DOHH2 (cell line): ENCODE measurements around the gene EBPL.

Source experiments
- H3F3A ChIP-seq: fragments of 200-600 bp; sonication (generic), shearing (Covaris generic); 2 replicates; pipeline ENCODE4 v1.6.0; 2016; ENCODE audit warnings: antibody characterized with exemption, mild to moderate bottlenecking; ENCODE audit not compliant: control insufficient read depth, insufficient read depth
- H3K27ac ChIP-seq: fragments of 200-600 bp; sonication (generic); 2 replicates; pipeline ENCODE4 v1.5.1; 2014; ENCODE audit warnings: low read depth, mild to moderate bottlenecking, low read length, moderate library complexity
- H3K27me3 ChIP-seq: fragments of 200-600 bp; sonication (generic); 2 replicates; pipeline ENCODE4 v1.6.1; 2014; ENCODE audit warnings: mild to moderate bottlenecking, low read length, mixed read lengths; ENCODE audit not compliant: control insufficient read depth
- H3K36me3 ChIP-seq: fragments of 200-600 bp; sonication (generic); 2 replicates; pipeline ENCODE4 v1.6.1; 2014; ENCODE audit warnings: mild to moderate bottlenecking, low read length, moderate library complexity, mixed read lengths; ENCODE audit not compliant: control insufficient read depth
- H3K4me1 ChIP-seq: fragments of 200-600 bp; sonication (generic); 2 replicates; pipeline ENCODE4 v1.6.1; 2014; ENCODE audit warnings: mild to moderate bottlenecking, low read length, mixed read lengths; ENCODE audit not compliant: control insufficient read depth
- H3K4me2 ChIP-seq: fragments of 200-600 bp; sonication (generic); 2 replicates; pipeline ENCODE4 v1.6.0; 2014; ENCODE audit warnings: mild to moderate bottlenecking, low read length, moderate library complexity
- H3K4me3 ChIP-seq: fragments of 200-600 bp; sonication (generic); 2 replicates; pipeline ENCODE4 v1.5.1; 2014; ENCODE audit warnings: mild to moderate bottlenecking, low read length, mixed read lengths
- H3K79me2 ChIP-seq: fragments of 200-600 bp; sonication (generic); 2 replicates; pipeline ENCODE4 v1.6.1; 2014; ENCODE audit warnings: mild to moderate bottlenecking, low read length, mixed read lengths; ENCODE audit not compliant: control insufficient read depth
- H3K9me2 ChIP-seq: fragments of 200-600 bp; sonication (generic); replicated peaks from 2 replicates; pipeline ENCODE4 v1.6.1; 2014; ENCODE audit warnings: mild to moderate bottlenecking, low read length, mixed read lengths; ENCODE audit not compliant: control insufficient read depth
- H3K9me3 ChIP-seq: fragments of 200-600 bp; sonication (generic); 2 replicates; pipeline ENCODE4 v1.6.1; 2014; ENCODE audit warnings: antibody characterized with exemption, low read length, mixed read lengths; ENCODE audit not compliant: control insufficient read depth, insufficient read depth
- H4K20me1 ChIP-seq: fragments of 200-600 bp; sonication (generic); 2 replicates; pipeline ENCODE4 v1.6.0; 2014; ENCODE audit warnings: low read depth, mild to moderate bottlenecking, antibody characterized with exemption, low read length, moderate library complexity; ENCODE audit not compliant: control insufficient read depth, insufficient read depth
- CTCF ChIP-seq: fragments of 200-600 bp; sonication (generic); IDR thresholded peaks from one replicate; pipeline ENCODE4 v1.5.1; 2014; ENCODE audit warnings: antibody characterized with exemption, mild to moderate bottlenecking, low read depth, low read length; ENCODE audit not compliant: poor library complexity, severe bottlenecking
- EZH2phosphoT487 ChIP-seq: fragments of 200-600 bp; sonication (generic); IDR thresholded peaks from 2 replicates; pipeline ENCODE4 v1.6.1; 2017; ENCODE audit warnings: borderline replicate concordance, mild to moderate bottlenecking, antibody characterized with exemption, low read length, moderate library complexity, mixed read lengths

EBPL gene

GRCh38 chr13:49667773-49668172, 23.5 kb downstream of the EBPL start:
- Histone ChIP-seq H3K9me3 (no peaks in the 10 kb centered on the region), H3K27ac (no peak overlapping the region), H3K4me2 (no peak overlapping the region), H3K36me3 (peaks cover 22% of the 10 kb centered on the region), H3K79me2 (no peaks in the 10 kb centered on the region), H3K27me3 (no peaks in the 10 kb centered on the region), H4K20me1 (no peaks in the 10 kb centered on the region), H3F3A (0 out of 2 replicates have a peak, but pooled peaks cover 4% of the 10 kb centered on the region), H3K4me3 (no peak overlapping the region), H3K9me2 (no peaks in the 10 kb centered on the region), H3K4me1 (no peaks in the 10 kb centered on the region)
- TF ChIP-seq CTCF = no peak
- no peak for TF ChIP-seq EZH2phosphoT487

- Histone ChIP-seq H3K4me1 (no peaks in the 10 kb centered on the region), H3K9me3 (no peaks in the 10 kb centered on the region), H3F3A (no peaks in the 10 kb centered on the region), H3K79me2 (no peaks in the 10 kb centered on the region), H3K27me3 (no peaks in the 10 kb centered on the region), H3K4me2 (no peak overlapping the region), H4K20me1 (no peaks in the 10 kb centered on the region), H3K4me3 (no peak overlapping the region), H3K9me2 (no peaks in the 10 kb centered on the region), H3K27ac (no peak overlapping the region), H3K36me3 (peaks cover 22% of the 10 kb centered on the region)
- no peak for TF ChIP-seq EZH2phosphoT487
- no peak for TF ChIP-seq CTCF
Measured at GRCh38 chr13:49664606-49665005, 26.7 kb downstream of the EBPL start.

- Histone ChIP-seq H3K27ac (no peak overlapping the region), H3K79me2 (no peaks in the 10 kb centered on the region), H3K4me3 (no peak overlapping the region), H3K36me3 (no peaks in the 10 kb centered on the region; the same call in 1 of the 2 replicates), H3K4me2 (no peak overlapping the region), H3K9me3 (no peaks in the 10 kb centered on the region), H3K4me1 (no peaks in the 10 kb centered on the region), H3K9me2 (no peaks in the 10 kb centered on the region), H4K20me1 (no peaks in the 10 kb centered on the region), H3K27me3 (no peaks in the 10 kb centered on the region), H3F3A (no peaks in the 10 kb centered on the region)
- no peak for TF ChIP-seq CTCF
- no peak for TF ChIP-seq EZH2phosphoT487
Measured at GRCh38 chr13:49657241-49657641, 34.0 kb downstream of the EBPL start.

- Histone ChIP-seq H3K4me3 (no peak overlapping the region), H3K27me3 (no peaks in the 10 kb centered on the region), H3K4me1 (no peaks in the 10 kb centered on the region), H4K20me1 (no peaks in the 10 kb centered on the region), H3K79me2 (no peaks in the 10 kb centered on the region), H3K27ac (no peak overlapping the region), H3F3A (no peaks in the 10 kb centered on the region), H3K9me3 (no peaks in the 10 kb centered on the region), H3K9me2 (no peaks in the 10 kb centered on the region), H3K4me2 (no peak overlapping the region), H3K36me3 (no peaks in the 10 kb centered on the region)
- no peak for TF ChIP-seq EZH2phosphoT487
Measured at GRCh38 chr13:49655906-49656305, 35.4 kb downstream of the EBPL start.
